ENCODE results near the gene MAPKBP1. TPM values are rescaled to one million over a fixed set of nuclear protein-coding genes. Genes with fewer than 3 reads are reported as not detected.
A peak's percentile ranks its signal among the peaks of the same experiment; 100 is the strongest.

MAPKBP1 gene
- total and polyA plus RNA-seq, 2 of the 13 experiments (the other 11 are each of a cell fraction or from before 2014, with no cell fraction given), result 3.0 to 7.3 TPM

DNA sequence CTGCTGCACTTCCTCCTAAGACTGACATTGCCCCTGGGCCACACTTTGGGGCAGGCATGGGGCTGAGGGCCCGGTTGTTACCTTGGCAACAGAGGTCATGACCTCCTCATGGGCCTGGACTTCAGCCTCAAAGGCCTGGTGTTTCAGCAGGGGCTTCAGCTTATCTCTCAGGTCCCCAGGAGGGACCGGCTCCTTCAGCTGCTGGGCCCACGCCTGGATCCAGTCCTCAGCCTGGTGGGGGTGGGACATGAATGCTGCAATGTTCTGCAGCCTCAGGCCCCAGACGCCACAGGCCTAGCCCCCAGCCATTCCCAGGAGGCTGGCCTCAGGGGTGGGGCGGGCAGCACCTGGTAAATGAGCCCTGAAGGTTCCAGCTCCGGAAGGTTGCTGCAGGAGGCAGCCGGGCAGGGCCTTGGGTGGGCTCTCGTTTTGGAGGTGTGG, 92.0 kb downstream of the MAPKBP1 start (continued):
- TF ChIP-seq YEATS4 (CRISPR knock-in tag; IDR thresholded peaks at IDR 0.05; ENCODE audit: borderline replicate concordance), result no peak
- TF ChIP-seq CBX5 (CRISPR knock-in tag; IDR thresholded peaks at IDR 0.05; ENCODE audit: borderline replicate concordance), result no peak
- no peak for TF ChIP-seq ZNF235 (CRISPR knock-in tag; IDR thresholded peaks at IDR 0.05; ENCODE audit: borderline replicate concordance)
- TF ChIP-seq, protein P1, sequence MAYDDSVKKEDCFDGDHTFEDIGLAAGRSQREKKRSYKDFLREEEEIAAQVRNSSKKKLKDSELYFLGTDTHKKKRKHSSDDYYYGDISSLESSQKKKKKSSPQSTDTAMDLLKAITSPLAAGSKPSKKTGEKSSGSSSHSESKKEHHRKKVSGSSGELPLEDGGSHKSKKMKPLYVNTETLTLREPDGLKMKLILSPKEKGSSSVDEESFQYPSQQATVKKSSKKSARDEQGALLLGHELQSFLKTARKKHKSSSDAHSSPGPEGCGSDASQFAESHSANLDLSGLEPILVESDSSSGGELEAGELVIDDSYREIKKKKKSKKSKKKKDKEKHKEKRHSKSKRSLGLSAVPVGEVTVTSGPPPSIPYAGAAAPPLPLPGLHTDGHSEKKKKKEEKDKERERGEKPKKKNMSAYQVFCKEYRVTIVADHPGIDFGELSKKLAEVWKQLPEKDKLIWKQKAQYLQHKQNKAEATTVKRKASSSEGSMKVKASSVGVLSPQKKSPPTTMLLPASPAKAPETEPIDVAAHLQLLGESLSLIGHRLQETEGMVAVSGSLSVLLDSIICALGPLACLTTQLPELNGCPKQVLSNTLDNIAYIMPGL (CRISPR knock-in tag; IDR thresholded peaks at IDR 0.05; ENCODE audit: borderline replicate concordance in 1 of 2, low read depth in 1 of 2), result 0 out of 4 replicates have a peak, but pooled peaks of 1 of the 2 experiments have one; percentile 22
- TF ChIP-seq, protein P2, sequence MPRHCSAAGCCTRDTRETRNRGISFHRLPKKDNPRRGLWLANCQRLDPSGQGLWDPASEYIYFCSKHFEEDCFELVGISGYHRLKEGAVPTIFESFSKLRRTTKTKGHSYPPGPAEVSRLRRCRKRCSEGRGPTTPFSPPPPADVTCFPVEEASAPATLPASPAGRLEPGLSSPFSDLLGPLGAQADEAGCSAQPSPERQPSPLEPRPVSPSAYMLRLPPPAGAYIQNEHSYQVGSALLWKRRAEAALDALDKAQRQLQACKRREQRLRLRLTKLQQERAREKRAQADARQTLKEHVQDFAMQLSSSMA (CRISPR knock-in tag; IDR thresholded peaks at IDR 0.05), result no peak
- TF ChIP-seq PAF1 (CRISPR knock-in tag; IDR thresholded peaks at IDR 0.05), result no peak
- no peak for TF ChIP-seq HES4 (CRISPR knock-in tag; IDR thresholded peaks at IDR 0.05; ENCODE audit: borderline replicate concordance)
- TF ChIP-seq, protein P3, sequence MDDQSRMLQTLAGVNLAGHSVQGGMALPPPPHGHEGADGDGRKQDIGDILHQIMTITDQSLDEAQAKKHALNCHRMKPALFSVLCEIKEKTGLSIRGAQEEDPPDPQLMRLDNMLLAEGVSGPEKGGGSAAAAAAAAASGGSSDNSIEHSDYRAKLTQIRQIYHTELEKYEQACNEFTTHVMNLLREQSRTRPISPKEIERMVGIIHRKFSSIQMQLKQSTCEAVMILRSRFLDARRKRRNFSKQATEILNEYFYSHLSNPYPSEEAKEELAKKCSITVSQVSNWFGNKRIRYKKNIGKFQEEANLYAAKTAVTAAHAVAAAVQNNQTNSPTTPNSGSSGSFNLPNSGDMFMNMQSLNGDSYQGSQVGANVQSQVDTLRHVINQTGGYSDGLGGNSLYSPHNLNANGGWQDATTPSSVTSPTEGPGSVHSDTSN (CRISPR knock-in tag; IDR thresholded peaks at IDR 0.05; ENCODE audit: borderline replicate concordance), result no peak
- TF ChIP-seq ZNF350 (CRISPR knock-in tag; IDR thresholded peaks at IDR 0.05; ENCODE audit: borderline replicate concordance, low read depth), result 0 out of 2 replicates have a peak, but pooled peaks have one; percentile 4
- no peak for TF ChIP-seq MTF2 (CRISPR knock-in tag; IDR thresholded peaks at IDR 0.05; ENCODE audit: borderline replicate concordance)
- TF ChIP-seq, protein P4, sequence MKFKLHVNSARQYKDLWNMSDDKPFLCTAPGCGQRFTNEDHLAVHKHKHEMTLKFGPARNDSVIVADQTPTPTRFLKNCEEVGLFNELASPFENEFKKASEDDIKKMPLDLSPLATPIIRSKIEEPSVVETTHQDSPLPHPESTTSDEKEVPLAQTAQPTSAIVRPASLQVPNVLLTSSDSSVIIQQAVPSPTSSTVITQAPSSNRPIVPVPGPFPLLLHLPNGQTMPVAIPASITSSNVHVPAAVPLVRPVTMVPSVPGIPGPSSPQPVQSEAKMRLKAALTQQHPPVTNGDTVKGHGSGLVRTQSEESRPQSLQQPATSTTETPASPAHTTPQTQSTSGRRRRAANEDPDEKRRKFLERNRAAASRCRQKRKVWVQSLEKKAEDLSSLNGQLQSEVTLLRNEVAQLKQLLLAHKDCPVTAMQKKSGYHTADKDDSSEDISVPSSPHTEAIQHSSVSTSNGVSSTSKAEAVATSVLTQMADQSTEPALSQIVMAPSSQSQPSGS (CRISPR knock-in tag; IDR thresholded peaks at IDR 0.05), result no peak
- TF ChIP-seq, protein P5, sequence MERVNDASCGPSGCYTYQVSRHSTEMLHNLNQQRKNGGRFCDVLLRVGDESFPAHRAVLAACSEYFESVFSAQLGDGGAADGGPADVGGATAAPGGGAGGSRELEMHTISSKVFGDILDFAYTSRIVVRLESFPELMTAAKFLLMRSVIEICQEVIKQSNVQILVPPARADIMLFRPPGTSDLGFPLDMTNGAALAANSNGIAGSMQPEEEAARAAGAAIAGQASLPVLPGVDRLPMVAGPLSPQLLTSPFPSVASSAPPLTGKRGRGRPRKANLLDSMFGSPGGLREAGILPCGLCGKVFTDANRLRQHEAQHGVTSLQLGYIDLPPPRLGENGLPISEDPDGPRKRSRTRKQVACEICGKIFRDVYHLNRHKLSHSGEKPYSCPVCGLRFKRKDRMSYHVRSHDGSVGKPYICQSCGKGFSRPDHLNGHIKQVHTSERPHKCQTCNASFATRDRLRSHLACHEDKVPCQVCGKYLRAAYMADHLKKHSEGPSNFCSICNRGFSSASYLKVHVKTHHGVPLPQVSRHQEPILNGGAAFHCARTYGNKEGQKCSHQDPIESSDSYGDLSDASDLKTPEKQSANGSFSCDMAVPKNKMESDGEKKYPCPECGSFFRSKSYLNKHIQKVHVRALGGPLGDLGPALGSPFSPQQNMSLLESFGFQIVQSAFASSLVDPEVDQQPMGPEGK (CRISPR knock-in tag; IDR thresholded peaks at IDR 0.05), result 0 out of 2 replicates have a peak, but pooled peaks have one; percentile 31
- TF ChIP-seq NRL (CRISPR knock-in tag; IDR thresholded peaks at IDR 0.05; ENCODE audit: borderline replicate concordance), result no peak
- 0 out of 2 replicates have a peak, but pooled peaks have one; percentile 49 for TF ChIP-seq MTA1 (CRISPR knock-in tag; IDR thresholded peaks at IDR 0.05; ENCODE audit: borderline replicate concordance)
- no peak for TF ChIP-seq ZNF441 (CRISPR knock-in tag; IDR thresholded peaks at IDR 0.05; ENCODE audit: borderline replicate concordance)
- TF ChIP-seq KAT8 (CRISPR knock-in tag; IDR thresholded peaks at IDR 0.05), result no peak
